Activated CD8-positive, alpha-beta memory T cell treated with anti-CD3 and anti-CD28 coated beads, Interleukin-2, amount 50 U/mL, for 1 hour (primary cell): ENCODE results near the gene CCDC60.

Experiments used
- DNase-seq: peaks from one replicate; pipeline ENCODE4 v3.0.0-alpha.2; 2020; ENCODE audit errors: extremely low read depth

The CCDC60 gene

DNA sequence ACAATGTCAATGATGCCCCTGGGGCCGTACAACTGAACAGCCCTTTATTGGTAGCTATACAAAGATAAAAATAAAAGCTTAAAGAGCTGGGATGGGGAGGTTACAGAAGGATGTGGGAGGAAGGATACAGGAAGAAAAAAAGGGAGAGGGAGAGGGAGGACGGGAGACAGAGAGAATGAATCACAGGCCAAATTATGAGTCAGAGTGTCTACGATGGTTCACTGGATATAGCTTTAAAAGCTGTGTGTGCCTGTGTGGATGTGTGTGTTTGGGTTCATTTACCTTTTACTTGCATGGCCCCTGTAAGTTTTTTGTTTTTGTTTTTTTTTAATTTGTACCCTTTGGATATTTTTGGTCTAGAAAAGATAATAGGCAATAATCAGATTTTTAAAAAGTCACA is 111.9 kb downstream of the CCDC60 start:
- DNase-seq = no peak

DNA sequence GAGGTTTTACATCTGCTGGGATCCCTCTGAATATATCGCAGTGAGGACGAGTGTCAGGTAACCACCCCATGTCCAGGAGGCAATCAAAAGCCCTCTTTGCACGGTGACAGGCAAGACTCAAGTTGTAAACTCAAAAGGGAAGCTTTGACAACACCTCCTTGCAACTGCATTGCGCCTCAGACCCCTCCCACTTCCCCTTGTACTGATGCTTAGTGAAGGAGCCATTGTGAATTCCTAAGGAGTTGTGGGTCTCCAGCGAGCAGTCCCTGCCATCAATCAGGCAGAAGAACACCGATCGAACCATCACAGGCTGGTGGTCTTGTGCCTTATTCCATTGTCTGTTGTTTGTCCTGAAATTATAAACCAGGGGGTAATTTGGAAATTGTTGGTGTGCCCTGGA is 112.6 kb downstream of the CCDC60 start:
- DNase-seq = no peak

DNA sequence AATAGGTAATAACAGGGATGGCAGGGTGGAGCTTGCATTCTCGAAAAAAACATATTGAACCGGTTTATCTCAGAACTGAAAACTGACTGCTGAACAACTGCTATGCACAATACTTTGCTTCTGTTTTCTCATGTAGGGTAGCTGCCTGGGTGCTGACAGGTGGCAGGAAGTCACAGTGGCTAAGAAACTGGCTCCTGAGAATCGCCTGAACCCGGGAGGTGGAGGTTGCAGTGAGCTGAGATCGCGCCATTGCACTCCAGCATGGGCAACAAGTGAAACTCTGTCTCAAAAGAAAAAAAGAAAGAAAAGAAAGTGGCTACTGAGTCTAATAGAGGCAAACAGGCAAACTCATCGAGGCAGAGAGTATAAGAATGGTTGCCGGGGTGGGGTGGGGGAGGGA is 113.1 kb downstream of the CCDC60 start:
- no peak for DNase-seq

DNA sequence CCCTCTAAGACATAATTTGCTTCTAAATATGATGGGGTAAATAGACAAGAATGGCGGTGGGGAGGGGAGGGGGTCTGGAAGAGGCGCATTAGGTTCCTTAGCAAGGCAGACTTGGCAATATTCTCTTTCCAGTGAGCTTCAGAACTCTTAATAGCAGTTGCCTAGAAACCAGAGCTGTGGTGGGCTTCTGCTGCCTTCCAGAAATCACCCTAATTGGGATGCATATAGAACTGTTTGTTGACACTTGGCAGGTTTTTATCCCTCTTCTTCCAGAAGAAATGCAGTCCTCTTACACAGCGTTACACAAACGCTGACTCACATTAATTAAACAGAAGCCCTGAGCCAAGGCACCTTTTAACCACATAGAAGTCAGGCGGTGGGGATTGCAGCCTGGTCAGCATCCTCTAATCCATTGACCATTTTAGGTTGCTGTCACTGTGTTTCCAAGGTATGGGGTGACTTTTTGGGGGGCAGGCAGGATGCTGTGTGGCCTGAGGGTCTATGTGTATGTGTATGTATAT is 114.1 kb downstream of the CCDC60 start:
- DNase-seq = no peak

DNA sequence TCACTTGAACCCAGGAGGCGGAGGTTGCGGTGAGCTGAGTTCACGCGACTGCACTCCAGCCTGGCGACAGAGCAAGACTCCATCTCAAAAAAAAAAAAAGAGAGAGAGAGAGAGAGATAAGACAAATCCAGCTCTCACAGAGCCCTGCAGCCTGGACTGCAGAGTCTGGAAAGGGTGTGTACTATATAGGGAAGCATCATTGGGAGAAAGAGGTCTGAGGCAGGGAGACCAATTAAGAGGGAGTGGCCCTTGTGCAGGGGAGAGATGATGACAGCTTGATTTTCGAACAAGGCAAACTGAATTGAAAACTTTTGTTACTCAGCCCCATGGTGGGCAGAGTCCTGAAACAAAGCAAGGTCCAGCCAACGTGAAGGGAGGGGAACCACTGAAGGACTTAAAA is 116.2 kb downstream of the CCDC60 start:
- DNase-seq = no peak

DNA sequence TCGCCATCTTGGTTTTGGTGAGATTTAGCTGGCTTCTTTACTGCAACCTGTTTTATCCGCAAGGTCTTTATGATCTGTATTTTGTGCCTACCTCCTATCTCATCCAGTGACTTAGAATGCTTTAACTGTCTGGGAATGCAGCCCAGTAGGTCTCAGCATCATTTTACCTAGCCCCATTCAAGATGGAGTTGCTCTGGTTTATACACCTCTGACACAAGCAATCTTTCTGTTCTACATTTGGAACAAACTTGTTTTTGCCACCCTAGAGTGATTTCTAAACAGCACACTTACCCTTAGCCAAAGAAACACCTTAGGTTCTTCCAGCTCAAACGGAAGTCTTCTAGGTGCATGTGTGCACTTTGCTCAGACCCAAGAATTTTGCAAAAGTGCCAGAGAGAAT is 122.3 kb downstream of the CCDC60 start:
- DNase-seq = no peak

DNA sequence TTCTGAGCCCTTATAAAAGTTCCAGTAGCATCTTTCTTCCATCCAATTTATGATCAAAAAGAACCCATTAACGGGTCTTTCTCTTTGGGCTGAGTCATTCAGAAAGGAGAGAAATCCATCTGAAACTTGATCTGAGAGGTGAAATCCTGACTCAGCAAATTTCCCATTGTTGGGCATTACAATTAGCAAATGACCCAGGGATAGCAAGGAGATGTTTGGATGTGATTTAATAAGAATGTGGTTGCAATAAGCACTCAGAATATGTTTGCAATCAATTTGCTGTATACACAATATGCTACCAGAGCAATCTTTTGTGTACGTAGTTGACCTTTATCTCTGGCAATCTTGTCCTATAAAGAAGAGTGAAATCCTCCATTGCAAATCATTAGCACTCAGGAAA is 122.7 kb downstream of the CCDC60 start:
- DNase-seq = no peak

DNA sequence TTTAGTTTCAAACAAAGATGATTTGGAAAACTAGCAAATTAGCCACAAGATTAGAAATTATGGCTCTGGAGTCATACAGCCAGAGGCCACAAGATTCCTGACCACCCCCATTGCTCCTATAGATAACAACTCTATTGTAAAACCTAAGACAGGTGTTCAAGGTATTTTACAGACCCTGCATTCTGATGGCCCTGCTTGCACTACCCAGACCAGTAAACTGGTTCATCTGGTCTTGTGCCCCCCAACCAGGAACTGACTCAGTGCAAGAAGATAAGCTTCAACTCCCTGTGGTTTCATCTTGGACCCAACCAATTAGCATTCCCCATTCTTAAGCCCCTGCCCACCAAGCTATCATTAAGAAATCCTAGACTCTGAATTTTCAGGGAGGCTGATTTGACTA is 125.0 kb downstream of the CCDC60 start:
- DNase-seq = no peak

DNA sequence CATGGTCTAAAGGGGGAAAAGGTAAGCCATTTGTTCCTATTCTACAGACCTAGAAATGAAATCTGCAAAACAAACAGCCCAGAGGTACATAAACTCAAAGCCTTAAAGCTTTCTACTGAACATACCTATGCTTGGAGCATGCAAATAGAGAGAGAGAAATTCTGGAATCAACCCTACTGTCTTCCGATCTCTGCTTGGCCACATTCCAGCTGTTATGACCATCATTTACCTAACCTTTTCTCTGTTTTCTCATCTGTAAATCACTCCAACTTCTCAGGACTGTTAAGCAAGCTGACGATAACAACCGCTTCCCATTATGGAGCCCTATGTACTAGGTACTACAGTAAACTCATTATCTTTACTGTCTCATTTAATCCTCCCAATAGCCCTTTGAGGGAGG is 126.3 kb downstream of the CCDC60 start:
- no peak for DNase-seq

DNA sequence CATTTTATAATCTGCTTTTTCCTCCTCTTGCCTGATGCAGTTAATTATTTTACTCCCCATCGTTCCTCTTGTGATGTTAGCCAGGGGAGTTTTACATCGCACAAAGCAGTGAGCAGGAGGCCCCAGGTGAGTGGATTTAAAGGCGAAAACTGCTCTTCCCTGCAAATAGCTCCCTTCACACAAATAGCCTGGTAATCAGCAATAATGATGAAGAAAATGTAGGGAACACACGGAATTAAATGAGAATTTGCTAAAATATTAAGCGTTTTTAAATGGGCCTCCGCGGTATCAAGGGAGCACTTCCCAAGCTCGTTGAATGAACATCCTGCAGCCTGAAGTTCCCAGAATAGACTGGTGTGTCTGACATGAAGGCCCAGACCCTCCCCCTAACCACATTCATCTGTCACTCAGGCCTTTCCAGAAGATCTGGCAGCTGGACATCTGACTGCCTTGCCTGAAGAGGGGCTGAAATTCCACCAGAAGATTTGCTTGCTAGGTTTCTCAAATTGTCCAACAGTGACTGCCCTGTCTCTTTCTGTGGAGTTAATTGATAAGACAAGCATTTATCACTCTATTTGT is 127.2 kb downstream of the CCDC60 start:
- no peak for DNase-seq

DNA sequence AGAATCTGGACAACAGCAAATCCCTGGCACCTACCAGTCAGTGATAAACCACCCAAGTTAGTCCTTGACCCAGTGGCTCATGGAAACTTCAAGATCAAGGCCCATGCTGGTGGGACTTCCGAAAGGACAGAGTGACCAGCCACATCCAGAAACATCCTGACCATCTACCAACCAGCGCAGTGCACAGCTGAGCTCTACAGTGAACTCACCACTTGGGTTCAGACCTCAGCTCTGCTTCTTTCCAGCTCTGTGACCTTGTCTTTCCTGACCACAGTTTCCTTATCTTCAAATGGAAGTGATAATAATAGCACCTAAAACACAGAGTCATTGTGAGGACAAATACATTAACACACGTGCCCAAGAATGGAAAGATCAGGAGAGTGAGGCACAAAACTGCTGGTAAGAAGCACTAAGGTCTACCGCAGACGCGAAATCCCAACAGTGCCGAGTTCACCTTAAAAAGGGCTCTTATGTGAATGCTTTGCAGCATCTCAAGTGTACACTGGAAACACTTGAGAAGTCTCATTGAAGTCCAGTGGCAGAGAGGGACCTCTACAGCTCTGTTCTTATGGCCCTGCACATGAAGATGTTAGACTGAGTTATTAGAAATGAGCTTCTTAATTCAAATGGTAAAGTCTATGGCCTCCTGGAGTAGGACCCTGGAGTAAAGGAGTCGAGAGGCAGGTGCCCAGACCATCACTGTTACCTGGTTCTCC is 128.8 kb downstream of the CCDC60 start:
- DNase-seq = no peak

DNA sequence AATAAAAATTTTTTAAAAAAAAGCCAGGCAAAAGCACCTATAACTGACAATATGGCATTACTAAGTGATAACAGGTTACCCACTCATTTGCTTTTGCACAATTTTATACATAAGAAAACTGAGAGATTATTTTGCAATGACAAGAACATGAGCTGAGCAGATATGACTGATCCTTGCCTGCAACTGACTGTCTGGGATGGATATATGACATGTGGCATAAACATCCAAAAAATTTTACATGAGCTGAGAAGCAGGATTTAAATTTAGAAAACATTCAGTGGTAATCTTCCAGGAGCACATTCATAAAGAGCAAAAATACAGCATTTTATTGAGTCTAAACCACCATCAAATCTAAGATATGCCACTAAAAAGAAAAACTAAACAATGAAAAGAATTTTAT is 133.8 kb downstream of the CCDC60 start:
- DNase-seq = no peak

DNA sequence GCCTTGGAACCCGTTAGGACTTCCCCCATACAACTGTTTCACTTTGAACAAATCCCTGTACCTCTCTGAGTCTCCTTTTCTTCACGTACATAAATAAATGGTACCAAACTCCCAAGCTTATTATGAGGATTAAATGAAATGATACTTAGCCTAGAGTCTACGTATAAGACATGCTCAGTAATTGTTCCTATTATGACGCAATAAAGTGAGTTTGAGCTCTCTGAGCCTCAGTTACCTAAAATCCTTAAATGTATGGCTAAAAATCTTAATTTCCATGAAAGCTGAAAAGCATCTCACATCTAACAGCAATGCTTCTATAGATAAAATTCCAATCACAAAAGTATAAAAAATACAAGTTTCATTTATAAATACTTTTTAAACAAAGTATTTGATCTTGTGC is 141.1 kb downstream of the CCDC60 start:
- DNase-seq = no peak

DNA sequence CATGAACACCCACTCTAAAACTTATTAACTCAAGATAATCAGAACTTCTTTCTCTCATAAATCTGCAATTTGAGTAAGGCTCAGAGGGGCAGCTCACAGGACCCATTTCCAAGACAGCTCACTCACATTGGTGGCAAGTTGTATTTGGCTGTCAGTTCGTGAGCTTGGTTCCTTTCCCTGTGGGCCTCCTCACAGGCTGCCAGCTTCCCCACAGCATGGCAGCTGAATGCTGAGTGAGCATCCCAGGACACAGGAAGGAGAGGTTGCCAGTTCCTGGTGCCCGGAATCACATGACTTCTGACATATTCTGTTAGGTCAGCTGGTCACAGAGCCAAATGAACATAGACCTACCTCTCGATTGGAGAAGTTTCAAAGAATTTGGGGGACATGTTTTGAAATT is 142.4 kb downstream of the CCDC60 start:
- no peak for DNase-seq

DNA sequence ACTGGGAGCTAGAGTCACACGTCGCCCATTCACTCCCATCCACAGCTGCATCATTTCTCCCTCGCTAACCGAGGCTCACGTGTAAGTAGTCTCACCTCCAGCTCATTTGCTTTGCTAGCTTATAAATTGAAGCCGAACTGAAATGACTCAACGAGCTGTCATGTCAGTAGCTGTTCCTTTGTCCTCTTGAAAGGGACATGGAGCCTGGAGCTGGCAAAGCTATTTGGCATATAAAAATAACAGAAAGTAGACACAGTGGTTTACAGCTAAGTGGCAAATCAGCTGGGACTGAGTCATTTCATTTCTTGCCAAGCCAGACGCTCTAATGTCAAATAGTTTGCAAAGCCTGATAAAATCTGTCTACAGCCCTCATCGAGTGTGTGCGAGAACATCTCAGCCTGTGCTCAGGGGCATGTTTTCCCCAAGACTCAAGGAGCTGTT is 144.6 kb downstream of the CCDC60 start:
- DNase-seq = no peak

DNA sequence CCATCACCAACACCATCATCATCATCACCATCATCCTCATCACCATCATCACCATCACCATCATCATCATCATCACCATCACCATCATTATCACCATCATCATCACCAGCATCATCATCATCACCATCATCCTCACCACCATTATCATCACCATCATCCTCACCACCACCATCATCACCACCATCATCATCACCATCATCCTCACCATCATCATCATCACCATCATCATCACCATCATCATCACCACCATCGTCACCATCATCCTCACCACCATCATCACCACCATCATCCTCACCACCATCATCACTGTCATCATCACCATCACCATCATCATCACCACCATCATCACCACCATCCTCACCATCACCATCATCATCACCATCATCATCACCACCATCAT is 146.0 kb downstream of the CCDC60 start:
- DNase-seq = no peak

DNA sequence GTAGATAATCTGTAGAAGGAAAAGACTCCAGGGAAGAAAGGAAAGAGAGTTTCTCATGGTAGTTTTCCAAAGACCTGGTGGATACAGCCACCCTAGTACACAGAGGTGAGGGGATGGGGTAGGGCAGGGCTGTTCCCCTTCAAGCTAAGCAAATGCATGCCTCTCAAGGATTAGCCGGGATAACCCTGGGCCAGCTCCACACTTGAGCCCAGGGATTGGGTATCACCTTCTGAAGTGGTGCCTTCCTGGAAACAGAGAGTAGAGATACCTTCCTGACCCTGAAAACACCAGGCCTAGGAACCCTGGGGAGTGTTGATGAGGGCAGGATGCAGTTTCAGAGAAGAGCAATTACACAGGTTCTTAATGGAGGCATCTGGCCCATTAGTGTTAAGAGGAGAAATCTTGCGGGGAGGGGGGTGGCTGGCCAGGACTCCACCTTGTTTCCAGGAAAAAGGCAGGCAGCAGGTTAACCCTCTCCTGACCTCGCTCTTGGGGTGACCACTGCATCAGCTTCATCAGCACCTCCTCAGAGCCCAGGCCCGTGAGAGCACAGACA is 152.1 kb downstream of the CCDC60 start:
- DNase-seq = no peak

DNA sequence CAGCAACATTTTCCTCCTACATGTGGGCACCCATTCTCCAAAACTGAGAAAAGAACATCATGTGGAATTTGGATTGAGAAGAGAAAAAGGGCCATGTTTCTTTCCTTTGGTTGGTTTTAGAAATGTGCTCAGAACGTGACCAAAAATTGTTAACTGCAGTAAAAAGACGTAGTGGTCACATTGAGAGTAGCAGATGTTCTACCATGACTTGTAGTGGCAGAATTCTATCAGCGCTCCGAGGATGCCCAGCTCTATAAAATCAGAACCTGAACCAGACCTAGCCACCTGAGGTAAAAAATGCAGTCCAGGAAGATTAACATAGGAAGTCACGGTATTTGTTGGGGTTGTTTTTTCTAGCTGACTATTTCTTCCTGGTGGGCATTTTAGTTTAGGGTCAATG is 157.3 kb downstream of the CCDC60 start:
- DNase-seq = no peak

DNA sequence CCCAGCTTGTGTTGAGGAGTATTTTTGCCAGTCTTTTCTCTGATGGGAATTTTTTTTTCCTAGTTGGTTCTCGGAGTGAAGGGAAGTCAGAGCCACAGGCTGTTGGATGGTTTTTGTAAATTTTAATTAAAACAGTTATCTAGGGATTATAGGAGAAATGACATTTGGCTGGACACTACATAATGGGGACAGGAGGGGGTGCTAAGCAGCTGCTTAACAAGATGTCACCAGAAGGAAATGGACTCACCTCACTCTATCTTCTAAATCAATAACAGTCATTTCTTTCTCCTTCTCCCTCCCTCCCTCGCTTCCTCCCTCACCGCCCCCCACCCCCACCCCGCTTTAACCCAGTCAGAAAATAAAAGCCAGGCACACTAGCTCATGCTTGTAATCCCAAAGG is 165.7 kb downstream of the CCDC60 start:
- no peak for DNase-seq

DNA sequence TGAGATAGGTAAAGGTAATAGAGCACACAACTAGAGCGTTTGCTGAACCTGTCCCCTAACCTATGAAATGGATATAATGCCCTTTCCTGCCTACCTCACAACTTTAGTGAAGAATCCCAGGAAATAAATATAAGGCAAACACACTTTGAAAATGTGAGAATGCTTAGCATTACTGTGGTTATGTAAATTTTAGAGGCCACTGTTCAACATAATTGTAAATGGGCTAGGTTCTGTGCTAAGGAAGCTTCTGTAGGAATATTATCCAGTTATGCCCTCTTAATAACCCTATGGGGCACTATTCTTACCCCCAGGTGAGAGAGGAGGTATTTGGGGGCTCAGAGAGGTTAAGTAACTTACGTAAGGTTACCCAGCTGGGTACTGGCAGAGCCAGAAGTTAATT is 166.5 kb downstream of the CCDC60 start:
- no peak for DNase-seq

DNA sequence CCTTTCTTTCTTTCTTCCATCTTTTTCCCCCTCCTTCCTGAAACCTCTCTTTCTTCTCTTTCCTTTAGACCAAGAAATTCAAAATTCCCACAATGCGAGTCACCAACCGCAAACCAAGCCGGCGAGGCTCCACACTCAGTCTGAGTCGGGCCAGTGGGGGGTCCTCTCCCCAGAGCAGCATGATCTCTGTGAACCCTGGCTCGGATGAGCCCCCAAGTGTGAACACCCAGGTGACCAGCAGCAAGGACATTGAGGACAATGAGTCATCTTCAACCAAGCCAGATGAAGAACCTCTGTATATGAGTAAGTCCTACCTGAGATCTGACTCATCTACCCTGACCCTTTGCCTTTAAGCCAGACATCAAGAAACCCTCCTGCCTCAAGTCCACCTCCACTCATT is 170.5 kb downstream of the CCDC60 start:
- no peak for DNase-seq

DNA sequence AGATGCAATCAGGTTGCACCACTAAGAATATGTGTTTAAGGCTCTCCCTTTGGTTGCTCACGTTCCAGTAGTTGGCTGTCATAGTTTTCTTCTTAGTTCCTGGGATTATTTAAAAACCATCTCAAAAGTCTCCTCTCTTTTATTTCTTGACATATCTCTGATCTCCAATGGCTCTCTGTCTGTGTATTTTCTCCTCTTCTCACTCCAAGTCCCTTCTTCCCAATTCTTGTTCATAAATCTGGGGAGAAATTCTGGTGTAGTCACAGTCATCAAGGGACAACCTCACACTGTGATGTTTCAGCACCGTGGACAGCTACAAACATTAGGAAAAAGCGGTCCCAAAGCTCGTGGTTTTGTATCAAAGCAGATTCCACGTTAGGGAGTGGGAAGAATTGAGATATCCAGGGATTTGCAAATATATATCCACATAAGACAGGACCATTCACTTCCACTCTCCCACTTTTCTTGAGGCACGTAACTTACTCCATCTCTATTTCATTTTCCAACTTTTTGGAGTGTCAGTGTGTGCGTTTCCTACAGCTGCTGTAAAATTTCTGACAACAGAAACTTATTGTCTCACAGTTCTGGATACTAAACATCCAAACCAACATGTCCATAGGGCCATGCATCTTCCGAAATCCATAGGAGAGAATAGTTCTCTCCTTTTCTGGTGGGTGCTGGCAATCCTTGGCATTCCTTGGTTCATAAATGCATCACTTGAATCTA is 178.4 kb downstream of the CCDC60 start:
- DNase-seq = no peak

DNA sequence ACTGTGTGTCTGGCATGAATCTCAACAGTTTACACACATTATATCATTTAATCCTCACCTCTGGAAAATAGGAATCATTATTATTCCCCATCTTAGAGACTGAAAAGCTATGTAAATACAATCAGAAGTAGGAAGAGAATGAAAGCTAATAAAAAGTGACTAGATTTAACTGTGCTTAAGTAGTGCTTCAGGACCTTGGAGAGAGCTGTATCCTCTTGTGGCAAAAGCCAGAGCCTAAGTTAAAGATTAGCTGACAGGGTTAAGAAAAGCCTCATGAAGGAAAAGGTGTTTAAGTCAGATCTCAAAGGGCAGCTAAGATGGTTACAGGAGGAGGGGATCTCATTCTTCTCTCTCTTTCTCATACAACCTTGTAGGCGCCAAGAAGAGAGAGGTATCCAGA is 193.7 kb downstream of the CCDC60 start:
- DNase-seq = no peak
